GM12801 (cell line): ENCODE data around the gene RAG1.

ENCODE experiments used
- TF ChIP-seq, protein P1 (sequence below): IDR thresholded peaks from one replicate; pipeline ENCODE4 v1.5.1; 2011; ENCODE audit warnings: control low read depth; ENCODE audit not compliant: insufficient read length; ENCODE audit errors: extremely low read depth

Gene RAG1

DNA sequence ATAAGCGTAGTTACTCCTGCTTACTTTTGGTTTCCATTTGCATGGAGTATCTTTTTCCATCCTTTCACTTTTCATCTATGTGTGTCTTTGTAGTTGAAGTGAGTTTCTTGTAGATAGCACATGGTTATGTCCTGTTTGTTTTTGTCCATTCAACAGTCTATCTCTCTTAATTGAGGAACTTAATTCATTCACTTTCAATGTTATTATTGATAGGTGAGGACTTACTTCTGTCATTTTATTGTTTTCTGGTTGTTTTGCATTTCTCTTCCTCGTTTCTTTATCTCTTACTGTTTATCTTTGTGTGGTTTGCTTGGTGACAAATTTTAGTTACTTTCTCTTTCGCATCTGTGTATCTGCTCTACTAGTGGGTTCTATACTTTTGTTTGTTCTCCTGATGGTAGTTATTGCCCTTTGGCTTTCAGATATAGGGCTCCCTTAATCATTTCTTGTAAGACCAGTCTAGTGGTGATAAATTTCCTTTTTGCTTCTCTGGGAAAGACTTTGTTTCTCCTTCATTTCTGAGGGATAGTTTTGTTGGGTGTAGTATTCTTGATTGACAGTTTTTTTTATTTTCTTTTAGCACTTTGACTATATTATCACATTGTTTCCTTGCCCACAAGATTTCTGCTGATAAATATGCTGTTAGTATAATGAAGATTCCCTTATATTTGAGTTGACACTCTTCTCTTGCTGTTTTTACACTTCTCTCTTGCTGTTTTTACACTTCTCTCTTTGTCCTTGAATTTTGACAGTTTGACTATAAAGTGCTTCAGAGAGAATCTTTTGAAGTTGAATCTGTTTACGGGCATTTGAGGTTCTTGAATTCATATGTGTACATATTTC lies 9.0 kb upstream of the RAG1 start:
- TF ChIP-seq, protein P1, sequence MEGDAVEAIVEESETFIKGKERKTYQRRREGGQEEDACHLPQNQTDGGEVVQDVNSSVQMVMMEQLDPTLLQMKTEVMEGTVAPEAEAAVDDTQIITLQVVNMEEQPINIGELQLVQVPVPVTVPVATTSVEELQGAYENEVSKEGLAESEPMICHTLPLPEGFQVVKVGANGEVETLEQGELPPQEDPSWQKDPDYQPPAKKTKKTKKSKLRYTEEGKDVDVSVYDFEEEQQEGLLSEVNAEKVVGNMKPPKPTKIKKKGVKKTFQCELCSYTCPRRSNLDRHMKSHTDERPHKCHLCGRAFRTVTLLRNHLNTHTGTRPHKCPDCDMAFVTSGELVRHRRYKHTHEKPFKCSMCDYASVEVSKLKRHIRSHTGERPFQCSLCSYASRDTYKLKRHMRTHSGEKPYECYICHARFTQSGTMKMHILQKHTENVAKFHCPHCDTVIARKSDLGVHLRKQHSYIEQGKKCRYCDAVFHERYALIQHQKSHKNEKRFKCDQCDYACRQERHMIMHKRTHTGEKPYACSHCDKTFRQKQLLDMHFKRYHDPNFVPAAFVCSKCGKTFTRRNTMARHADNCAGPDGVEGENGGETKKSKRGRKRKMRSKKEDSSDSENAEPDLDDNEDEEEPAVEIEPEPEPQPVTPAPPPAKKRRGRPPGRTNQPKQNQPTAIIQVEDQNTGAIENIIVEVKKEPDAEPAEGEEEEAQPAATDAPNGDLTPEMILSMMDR = no peak

DNA sequence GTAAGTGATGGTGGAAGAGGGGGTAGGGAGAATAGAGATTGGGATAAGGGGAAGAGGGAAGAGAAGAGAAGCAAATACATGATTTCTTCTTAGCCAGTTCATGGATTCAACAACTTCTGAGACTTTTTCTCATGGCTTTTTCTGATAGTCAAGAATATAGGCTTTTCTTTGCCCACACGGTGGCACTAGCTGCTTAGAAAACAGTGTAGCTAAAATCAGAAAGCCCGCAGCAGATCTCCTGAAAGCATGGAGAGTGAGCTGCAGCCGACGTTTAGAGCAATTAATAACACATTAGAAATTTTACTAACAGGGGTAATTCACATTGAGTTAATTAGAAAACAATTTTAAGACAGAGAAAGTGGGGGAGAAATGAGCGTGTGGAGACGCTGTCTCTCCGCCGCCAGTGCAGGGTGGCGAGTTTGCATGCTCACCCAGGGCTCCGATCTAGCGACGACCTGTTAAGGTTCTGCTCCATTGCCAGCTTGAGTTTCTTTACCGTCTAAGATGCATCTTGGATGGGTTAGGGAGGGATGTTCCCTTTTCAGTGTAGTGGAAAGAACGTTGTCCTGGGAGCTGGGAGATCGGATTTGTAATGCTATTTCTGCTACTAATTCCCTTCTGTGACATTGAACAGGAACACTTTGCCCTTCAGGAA lies 3.3 kb upstream of the RAG1 start:
- TF ChIP-seq, protein P1 = no peak

- TF ChIP-seq, protein P1 = no peak
These were observed 2.7 kb upstream of the RAG1 start for GRCh38 chr11:36565031-36565610.

- TF ChIP-seq, protein P1 = no peak
These were observed 1.3 kb upstream of the RAG1 start for GRCh38 chr11:36566407-36567053.

- TF ChIP-seq, protein P1 = no peak
These were observed 1.3 kb downstream of the RAG1 start for GRCh38 chr11:36569095-36569494.

GRCh38 chr11:36574486-36574885 lies 6.7 kb downstream of the RAG1 start:
- TF ChIP-seq, protein P1 = no peak

GRCh38 chr11:36577373-36577772 lies 9.6 kb downstream of the RAG1 start:
- TF ChIP-seq, protein P1 = no peak
